ENCODE data around the gene FNIP2. TPM values are rescaled to one million over a fixed set of nuclear protein-coding genes. Genes with fewer than 3 reads are reported as not detected.
"Not testable (repeated sequence)": the region's sequence is repeated elsewhere in the genome, so short reads cannot be mapped to it uniquely, and the experiment has no call there.

Gene FNIP2
- total RNA-seq, 2 experiments from 2014 or later = 17.7 to 19.4 TPM

DNA sequence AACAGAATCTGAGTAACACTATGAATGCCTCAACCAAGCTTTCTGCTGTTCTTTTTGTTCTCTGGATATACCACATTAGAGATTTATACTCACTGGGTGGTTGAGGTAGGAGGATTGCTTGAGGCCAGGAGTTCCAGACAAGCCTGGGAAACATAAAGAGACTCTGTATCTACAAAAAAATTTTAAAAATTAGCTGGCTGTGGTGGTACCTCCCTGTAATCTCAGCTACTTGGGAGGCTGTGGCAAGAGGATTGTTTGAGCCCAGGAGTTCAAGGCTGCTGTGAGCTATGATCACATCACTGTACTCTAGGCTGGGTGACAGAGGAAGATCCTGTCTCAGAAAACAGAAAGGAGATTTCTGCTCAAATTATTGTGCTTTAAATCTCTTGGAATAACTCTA, 172.5 kb downstream of the FNIP2 start:
- Mint-ChIP-seq H3K4me1 (ENCODE audit: low read depth) (no peaks in the 10 kb centered on the region), H3K36me3 (no peaks in the 10 kb centered on the region), H3K4me3 (no peak overlapping the region), H3K9me3 (no peaks in the 10 kb centered on the region), H3K27ac (no peak overlapping the region), H3K27me3 (peaks cover 9% of the 10 kb centered on the region)
- CTCF ChIA-PET = interaction anchor here (0.9 kb wide), 1 partner anchor 20 kb away, joined by 3 read pairs; no protein-coding TSS in a partner anchor
- POLR2A ChIA-PET = no interaction called here
- intact Hi-C loops (cut with micrococcal nuclease) = no loop called here
- no peak for DNase-seq

DNA sequence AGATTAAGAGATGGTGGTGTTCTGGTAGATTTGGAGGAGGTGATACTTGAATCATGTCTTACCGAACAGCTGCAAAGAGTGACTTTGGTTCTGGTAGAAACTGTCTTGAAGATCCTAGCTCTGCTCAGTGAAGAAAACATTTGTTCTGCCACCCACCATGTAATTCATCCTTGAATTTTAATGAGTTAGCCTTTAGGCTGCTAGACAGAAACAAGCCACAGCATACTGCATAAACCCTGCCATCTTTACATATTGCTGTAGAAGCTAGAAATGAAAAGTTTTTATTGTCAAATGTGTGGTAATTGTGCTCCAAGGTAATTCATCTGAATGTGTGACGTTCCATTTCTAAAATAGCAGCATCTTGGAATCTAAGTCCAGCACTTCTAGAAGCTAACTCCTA, 173.1 kb downstream of the FNIP2 start:
- CTCF ChIA-PET = interaction anchor here (0.9 kb wide), 1 partner anchor 21 kb away, joined by 3 read pairs; no protein-coding TSS in a partner anchor
- no peak overlapping the region for H3K27ac Mint-ChIP-seq
- H3K9me3 Mint-ChIP-seq = no peaks in the 10 kb centered on the region
- POLR2A ChIA-PET = no interaction called here
- H3K4me3 Mint-ChIP-seq = no peak overlapping the region
- H3K27me3 Mint-ChIP-seq = peaks cover 7% of the 10 kb centered on the region
- no peak for DNase-seq
- intact Hi-C loops (cut with micrococcal nuclease) = no loop called here
- no peaks in the 10 kb centered on the region for H3K36me3 Mint-ChIP-seq
- no peaks in the 10 kb centered on the region for H3K4me1 Mint-ChIP-seq (ENCODE audit: low read depth)

GRCh38 chr4:158945529-158946108, 176.8 kb downstream of the FNIP2 start:
- intact Hi-C loops (cut with micrococcal nuclease) = no loop called here
- CTCF ChIA-PET = interaction anchor here (0.6 to 1.2 kb wide), 2 partner anchors 247 to 258 kb away, joined by 3 to 4 read pairs; no protein-coding TSS in a partner anchor
- no peak for DNase-seq
- Mint-ChIP-seq H3K36me3 (no peaks in the 10 kb centered on the region), H3K27ac (no peak overlapping the region), H3K9me3 (no peaks in the 10 kb centered on the region), H3K27me3 (peaks cover 5% of the 10 kb centered on the region), H3K4me3 (no peak overlapping the region), H3K4me1 (ENCODE audit: low read depth) (peaks cover 4% of the 10 kb centered on the region)
- POLR2A ChIA-PET = no interaction called here

- intact Hi-C loops (cut with micrococcal nuclease) = no loop called here
- Mint-ChIP-seq H3K27ac (no peak overlapping the region), H3K27me3 (peaks cover 5% of the 10 kb centered on the region), H3K4me1 (ENCODE audit: low read depth) (peaks cover 4% of the 10 kb centered on the region), H3K9me3 (peaks cover 6% of the 10 kb centered on the region), H3K4me3 (no peak overlapping the region), H3K36me3 (no peaks in the 10 kb centered on the region)
- POLR2A ChIA-PET = no interaction called here
- CTCF ChIA-PET = no interaction called here
- DNase-seq = no peak
Measured at GRCh38 chr4:158946825-158947224, 178.0 kb downstream of the FNIP2 start.

GRCh38 chr4:158948071-158948470, 179.2 kb downstream of the FNIP2 start:
- CTCF ChIA-PET = no interaction called here
- DNase-seq = no peak
- peaks cover 4% of the 10 kb centered on the region for H3K4me1 Mint-ChIP-seq (ENCODE audit: low read depth)

GRCh38 chr4:158949099-158949498, 180.3 kb downstream of the FNIP2 start:
- POLR2A ChIA-PET = no interaction called here
- H3K27ac Mint-ChIP-seq = no peak overlapping the region
- CTCF ChIA-PET = no interaction called here
- H3K9me3 Mint-ChIP-seq = peaks cover 19% of the 10 kb centered on the region
- H3K4me3 Mint-ChIP-seq = no peak overlapping the region
- no peak for DNase-seq
- peaks cover 5% of the 10 kb centered on the region for H3K27me3 Mint-ChIP-seq
- H3K36me3 Mint-ChIP-seq = peaks cover 2% of the 10 kb centered on the region
- peaks cover 4% of the 10 kb centered on the region for H3K4me1 Mint-ChIP-seq (ENCODE audit: low read depth)
- intact Hi-C loops (cut with micrococcal nuclease) = no loop called here

More at GRCh38 chr4:158948071-158948470, 179.2 kb downstream of the FNIP2 start:
- peaks cover 2% of the 10 kb centered on the region for H3K36me3 Mint-ChIP-seq
- no peak overlapping the region for H3K27ac Mint-ChIP-seq
- POLR2A ChIA-PET = no interaction called here
- H3K27me3 Mint-ChIP-seq = peaks cover 5% of the 10 kb centered on the region
- intact Hi-C loops (cut with micrococcal nuclease) = no loop called here
- H3K4me3 Mint-ChIP-seq = no peak overlapping the region
- peaks cover 19% of the 10 kb centered on the region for H3K9me3 Mint-ChIP-seq

GRCh38 chr4:158952221-158952774, 183.5 kb downstream of the FNIP2 start:
- DNase-seq; H3K27me3 Mint-ChIP-seq; H3K4me1 Mint-ChIP-seq (ENCODE audit: low read depth); H3K4me3 Mint-ChIP-seq; CTCF ChIA-PET; H3K27ac Mint-ChIP-seq; POLR2A ChIA-PET; H3K36me3 Mint-ChIP-seq; intact Hi-C loops (cut with micrococcal nuclease): not testable (repeated sequence)
- peaks cover 19% of the 10 kb centered on the region for H3K9me3 Mint-ChIP-seq

- H3K36me3 Mint-ChIP-seq; intact Hi-C loops (cut with micrococcal nuclease); H3K27me3 Mint-ChIP-seq; H3K27ac Mint-ChIP-seq; CTCF ChIA-PET; H3K4me3 Mint-ChIP-seq; POLR2A ChIA-PET; DNase-seq; H3K4me1 Mint-ChIP-seq (ENCODE audit: low read depth): not testable (repeated sequence)
- peaks cover 17% of the 10 kb centered on the region for H3K9me3 Mint-ChIP-seq
Measured at GRCh38 chr4:158956345-158956744, 187.5 kb downstream of the FNIP2 start.

- DNase-seq; POLR2A ChIA-PET; H3K4me3 Mint-ChIP-seq; H3K36me3 Mint-ChIP-seq; H3K27me3 Mint-ChIP-seq; H3K27ac Mint-ChIP-seq; CTCF ChIA-PET; intact Hi-C loops (cut with micrococcal nuclease); H3K4me1 Mint-ChIP-seq (ENCODE audit: low read depth): not testable (repeated sequence)
- H3K9me3 Mint-ChIP-seq = peaks cover 11% of the 10 kb centered on the region
Measured at GRCh38 chr4:158956918-158957317, 188.1 kb downstream of the FNIP2 start.

Other genes with a start within 250 kb of the FNIP2 start
- not detected for gene RXFP1, start 247.1 kb upstream of the FNIP2 start, total RNA-seq
- 10 to 100 TPM; 16.3 to 19.3 TPM for gene C4orf46, start 97.1 kb upstream of the FNIP2 start, total RNA-seq
- 10 to 100 TPM; 30.8 to 30.9 TPM for gene ETFDH, start 96.7 kb upstream of the FNIP2 start, total RNA-seq
- gene PPID, start 45.6 kb upstream of the FNIP2 start, total RNA-seq = 10 to 100 TPM; 66.4 to 67.2 TPM